ENCODE results near the gene HDAC7.

- TF ChIP-seq CTCF (IDR thresholded peaks at IDR 0.05; ENCODE audit: low read depth, low read length, poor library complexity, severe bottlenecking) = no peak
- TF ChIP-seq EZH2phosphoT487 (IDR thresholded peaks at IDR 0.05; ENCODE audit: borderline replicate concordance, low read length) = no peak
Observed at GRCh38 chr12:47734725-47735480, 84.8 kb downstream of the HDAC7 start.
